Liver (tissue), 3 donors: Measurements from ENCODE around the gene CMTM7.

Experiments used
- EGR1 ChIP-seq, 2 donors: IDR thresholded peaks; 2 replicates each; pipeline ENCODE4 v1.6.1; 2016 to 2018; ENCODE audit warnings: antibody characterized with exemption in 2 of 2, low read depth in 2 of 2
- HNF4A ChIP-seq, 2 donors: conservative IDR thresholded peaks; 2 replicates each; pipeline ENCODE4 v1.6.1; 2016; ENCODE audit warnings: antibody characterized with exemption in 2 of 2, mild to moderate bottlenecking in 2 of 2
- JUND ChIP-seq, 2 donors: IDR thresholded peaks; 2 replicates each; pipeline ENCODE4 v1.6.1; 2016; ENCODE audit warnings: antibody characterized with exemption in 2 of 2
- MAX ChIP-seq: IDR thresholded peaks from 2 replicates; pipeline ENCODE4 v1.6.1; 2016; ENCODE audit warnings: antibody characterized with exemption
- RAD21 ChIP-seq, 2 donors: IDR thresholded peaks; 2 replicates each; pipeline ENCODE4 v1.6.1; 2016; ENCODE audit warnings: antibody characterized with exemption in 2 of 2, mild to moderate bottlenecking in 2 of 2
- SP1 ChIP-seq: IDR thresholded peaks from 2 replicates; pipeline ENCODE4 v1.6.1; 2018; ENCODE audit warnings: antibody characterized with exemption, mild to moderate bottlenecking
- TAF1 ChIP-seq: conservative IDR thresholded peaks from 2 replicates; pipeline ENCODE4 v1.6.1; 2016; ENCODE audit warnings: antibody characterized with exemption, mild to moderate bottlenecking
- YY1 ChIP-seq: IDR thresholded peaks from 2 replicates; pipeline ENCODE4 v1.6.1; 2016; ENCODE audit warnings: antibody characterized with exemption, mild to moderate bottlenecking
- TF ChIP-seq, protein P1 (sequence below): fragments of 150-350 bp; IDR thresholded peaks from 2 replicates; pipeline ENCODE4 v1.5.1; 2017; ENCODE audit warnings: improper control_type of control experiment, low read depth, low read length; ENCODE audit not compliant: missing input control
- donor health status: healthy.
- donor health status: healthy.

GRCh38 chr3:32354362-32354778, 37.3 kb upstream of the CMTM7 start:
- TF ChIP-seq, protein P1, sequence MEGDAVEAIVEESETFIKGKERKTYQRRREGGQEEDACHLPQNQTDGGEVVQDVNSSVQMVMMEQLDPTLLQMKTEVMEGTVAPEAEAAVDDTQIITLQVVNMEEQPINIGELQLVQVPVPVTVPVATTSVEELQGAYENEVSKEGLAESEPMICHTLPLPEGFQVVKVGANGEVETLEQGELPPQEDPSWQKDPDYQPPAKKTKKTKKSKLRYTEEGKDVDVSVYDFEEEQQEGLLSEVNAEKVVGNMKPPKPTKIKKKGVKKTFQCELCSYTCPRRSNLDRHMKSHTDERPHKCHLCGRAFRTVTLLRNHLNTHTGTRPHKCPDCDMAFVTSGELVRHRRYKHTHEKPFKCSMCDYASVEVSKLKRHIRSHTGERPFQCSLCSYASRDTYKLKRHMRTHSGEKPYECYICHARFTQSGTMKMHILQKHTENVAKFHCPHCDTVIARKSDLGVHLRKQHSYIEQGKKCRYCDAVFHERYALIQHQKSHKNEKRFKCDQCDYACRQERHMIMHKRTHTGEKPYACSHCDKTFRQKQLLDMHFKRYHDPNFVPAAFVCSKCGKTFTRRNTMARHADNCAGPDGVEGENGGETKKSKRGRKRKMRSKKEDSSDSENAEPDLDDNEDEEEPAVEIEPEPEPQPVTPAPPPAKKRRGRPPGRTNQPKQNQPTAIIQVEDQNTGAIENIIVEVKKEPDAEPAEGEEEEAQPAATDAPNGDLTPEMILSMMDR, result no peak
- TF ChIP-seq TAF1, result no peak
- TF ChIP-seq EGR1 (IDR thresholded peaks at IDR 0.05; ENCODE audit: low read depth in 2 of 2), result no peak
- TF ChIP-seq HNF4A (conservative IDR thresholded peaks at IDR 0.05), result no peak
- no peak for TF ChIP-seq MAX
- TF ChIP-seq YY1, result no peak
- no peak for TF ChIP-seq JUND (IDR thresholded peaks at IDR 0.05)
- TF ChIP-seq RAD21 (IDR thresholded peaks at IDR 0.05), result no peak
- no peak for TF ChIP-seq SP1
